ENCODE results near the gene ETV6. TPM values are rescaled to one million over a fixed set of nuclear protein-coding genes. Genes with fewer than 3 reads are reported as not detected.

ETV6 gene
- total RNA-seq, 1 experiment from 2014 or later, result 12.4 TPM

DNA sequence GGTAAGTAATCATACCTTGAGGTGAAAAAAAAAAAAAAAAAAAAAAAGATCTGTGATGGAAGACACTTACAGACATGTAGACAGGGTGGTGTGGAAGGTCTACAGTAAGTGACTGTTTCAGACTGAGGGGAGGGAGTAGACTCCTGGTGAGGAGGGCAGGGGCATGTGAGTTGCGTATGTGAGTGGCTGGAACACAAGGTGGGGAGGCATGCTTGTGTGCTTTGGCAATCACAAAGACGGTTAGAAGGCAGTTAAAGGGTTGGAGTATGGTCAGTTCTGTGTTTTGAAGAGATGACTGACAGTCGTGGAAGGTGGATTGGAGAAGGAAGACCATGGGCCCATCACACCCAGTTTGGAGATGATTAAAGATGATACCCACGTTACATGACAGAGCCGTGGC lies 65.2 kb downstream of the ETV6 start:
- DNase-seq (ENCODE audit: low read depth), result no peak

DNA sequence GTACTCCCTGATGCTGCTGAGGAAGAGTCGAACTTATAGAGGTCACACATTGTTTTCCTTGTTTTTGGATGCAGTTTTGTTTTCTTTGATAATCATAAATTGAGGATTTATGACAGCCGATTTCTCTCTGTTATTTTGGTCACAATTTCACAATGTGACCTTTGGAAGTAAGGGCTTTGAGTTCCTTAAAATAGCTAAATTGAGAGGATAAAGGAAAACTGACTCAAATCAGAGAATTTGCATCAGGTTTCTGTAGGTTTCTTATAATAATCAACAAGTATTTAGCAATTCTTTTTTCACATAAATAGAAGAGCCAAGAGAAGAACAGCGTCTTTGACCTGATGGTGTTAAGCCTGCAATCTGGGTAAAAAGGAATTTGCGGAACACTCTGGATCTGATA lies 66.1 kb downstream of the ETV6 start:
- DNase-seq (ENCODE audit: low read depth), result no peak

DNA sequence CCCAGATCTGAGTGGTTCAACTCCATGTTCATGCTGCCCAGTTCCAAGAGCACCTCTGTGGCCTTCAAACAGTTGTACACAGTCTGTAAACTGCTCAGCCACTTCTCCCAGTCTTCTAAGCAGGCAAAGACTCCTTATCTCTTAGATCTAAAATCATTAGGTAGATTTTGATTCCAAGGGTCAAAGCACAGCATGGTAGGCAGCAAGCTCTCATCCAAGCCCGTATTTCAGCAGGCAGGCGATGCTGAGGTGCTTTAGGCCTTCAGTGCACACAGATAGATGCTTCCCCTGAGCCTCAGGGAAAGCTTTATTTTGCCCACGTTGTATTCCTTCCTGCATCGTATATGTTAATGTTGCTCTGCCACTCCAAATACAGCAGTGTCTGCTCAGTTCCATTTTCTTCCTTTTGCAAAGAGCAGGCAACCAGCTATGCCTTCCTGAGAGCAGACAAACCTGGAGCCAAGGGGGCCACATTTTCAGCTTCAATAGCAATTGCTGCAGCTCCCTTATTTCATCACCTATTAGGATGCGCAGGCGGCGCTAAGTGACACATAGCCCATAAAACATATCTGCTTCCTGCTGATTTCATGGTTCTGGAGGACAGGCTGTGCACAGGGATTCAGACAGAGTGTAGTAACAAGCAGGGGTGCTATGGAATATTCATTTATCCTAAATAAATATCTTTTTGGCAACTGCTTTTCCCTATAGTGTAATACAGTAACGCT lies 67.5 kb downstream of the ETV6 start:
- no peak for DNase-seq (ENCODE audit: low read depth)

DNA sequence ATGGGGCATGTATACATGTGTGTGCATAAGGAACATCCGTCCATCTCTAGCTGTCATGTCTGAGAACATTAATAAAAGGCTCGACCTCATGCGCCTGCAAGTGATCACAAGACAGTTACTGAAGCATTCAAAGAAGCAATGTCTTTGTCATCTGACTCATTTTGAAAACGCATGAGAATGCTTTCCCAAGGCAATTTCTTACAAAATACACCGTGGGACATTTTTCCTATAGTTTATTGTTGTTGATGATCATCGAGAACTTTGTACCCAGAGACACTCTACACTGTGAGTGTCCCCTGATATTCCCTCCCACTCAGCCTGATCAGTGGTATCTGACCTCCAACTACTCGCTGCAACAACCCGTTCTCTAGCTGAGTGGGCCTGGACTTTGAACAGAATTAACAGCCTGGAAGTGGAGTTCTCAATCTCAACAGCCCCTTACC lies 68.1 kb downstream of the ETV6 start:
- no peak for DNase-seq (ENCODE audit: low read depth)

DNA sequence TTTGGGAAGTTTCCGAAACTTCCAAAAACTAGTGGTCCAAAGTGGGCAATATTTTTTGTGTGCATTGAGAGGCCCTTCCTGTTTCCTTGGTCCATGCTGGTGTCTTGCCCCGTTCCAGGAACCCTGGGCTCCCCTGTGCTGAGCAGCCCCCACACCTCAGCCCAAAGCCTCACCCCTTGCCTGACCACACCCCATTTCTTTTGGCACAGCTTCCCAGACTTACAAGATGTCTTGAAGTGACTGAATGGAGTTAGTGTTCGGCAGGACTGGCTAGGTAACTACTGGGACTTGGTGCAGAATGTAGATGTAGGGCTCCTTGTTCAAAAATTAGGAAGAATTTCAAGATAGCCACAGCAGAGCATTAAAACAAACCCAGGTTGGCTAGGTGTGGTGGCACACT lies 68.6 kb downstream of the ETV6 start:
- DNase-seq (ENCODE audit: low read depth), result no peak

DNA sequence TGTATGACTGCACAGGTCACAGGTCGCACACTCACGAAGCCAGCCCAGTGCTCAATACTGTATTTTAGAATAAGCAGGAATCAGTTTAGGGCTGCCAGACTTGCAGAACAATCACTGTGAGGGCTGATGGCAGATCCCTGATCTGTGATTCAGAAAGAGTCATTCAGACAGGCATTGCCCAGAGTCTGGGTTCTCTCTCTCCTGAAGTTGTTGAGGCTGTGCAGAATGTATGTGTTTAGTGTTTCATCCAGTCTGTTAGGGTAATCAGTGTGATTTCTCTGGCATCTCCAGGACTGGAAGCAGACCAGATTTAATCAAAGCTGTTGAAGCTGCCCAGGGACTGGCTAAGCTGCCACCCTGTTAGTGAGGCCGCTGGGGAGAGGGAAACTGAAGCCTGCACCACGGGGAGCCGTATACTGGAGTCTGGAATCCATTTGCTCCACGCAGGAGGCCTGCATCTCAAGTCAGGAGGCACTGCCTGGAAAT lies 69.3 kb downstream of the ETV6 start:
- peak; percentile 77 for DNase-seq (ENCODE audit: low read depth)

DNA sequence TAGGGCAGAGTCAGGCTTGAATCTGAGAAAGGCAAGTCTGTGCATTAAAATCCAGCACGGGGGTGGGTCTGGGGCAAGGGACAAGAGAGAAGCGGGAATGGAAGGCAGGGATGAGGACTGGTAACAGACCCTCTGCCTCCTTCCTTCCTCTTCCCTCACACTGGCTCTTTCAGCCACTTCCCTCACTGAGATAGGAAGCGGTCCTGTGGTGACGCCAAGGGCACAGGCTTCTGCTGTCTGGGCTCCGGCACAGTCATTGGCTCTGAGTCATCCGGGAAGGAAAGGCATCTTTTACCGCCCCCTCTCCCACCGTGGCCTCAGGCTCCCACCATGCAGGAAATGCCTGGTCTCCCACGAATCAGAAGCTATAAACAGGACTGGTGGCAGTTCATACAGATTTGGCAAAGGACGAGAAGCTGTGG lies 70.2 kb downstream of the ETV6 start:
- DNase-seq (ENCODE audit: low read depth), result peak; percentile 98

DNA sequence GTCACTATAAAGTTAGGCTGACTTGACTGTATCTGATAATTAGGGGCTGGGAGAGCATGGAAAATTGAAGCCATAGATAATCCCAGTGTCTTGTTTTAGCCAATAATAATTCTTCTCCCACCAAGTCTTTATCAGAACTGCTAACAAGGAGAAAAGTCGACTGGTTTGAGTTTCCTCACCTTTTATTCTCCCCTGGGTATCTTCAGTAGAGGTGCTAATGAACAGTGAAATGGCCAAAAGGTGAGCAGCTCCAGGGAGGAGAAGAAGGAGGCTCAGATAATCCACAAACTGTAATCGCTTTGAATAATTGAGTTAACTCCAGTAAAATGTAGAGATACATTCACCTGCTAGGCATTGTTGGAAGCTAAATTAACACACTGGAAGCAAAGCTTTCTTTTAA lies 72.6 kb downstream of the ETV6 start:
- no peak for DNase-seq (ENCODE audit: low read depth)

DNA sequence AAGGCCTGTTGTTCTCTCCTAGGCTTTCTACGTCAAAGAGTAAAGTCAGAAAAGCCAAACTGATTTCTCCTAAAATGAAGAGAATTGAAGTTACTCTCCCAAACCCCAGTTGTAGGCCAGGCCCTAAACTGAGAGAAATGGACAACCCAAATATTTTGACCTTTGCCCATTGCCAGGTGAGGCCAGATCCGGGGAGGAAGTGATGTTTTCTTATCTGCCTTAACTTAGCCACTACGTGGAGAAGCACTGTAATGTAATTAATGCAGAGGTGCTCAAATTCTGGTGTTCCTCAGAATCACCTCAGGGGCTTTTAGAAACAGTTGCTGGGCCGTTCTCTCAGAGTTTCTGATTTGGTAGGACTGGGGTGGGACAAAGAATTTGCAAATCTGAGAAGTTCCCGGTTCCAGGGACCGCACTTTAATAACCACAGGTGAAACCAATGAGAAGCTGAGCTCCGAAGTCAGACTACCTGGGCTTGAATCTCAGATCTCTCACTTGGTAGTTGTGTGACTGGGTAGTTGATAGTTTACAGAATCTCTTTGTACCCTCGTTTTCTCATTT lies 73.2 kb downstream of the ETV6 start:
- no peak for DNase-seq (ENCODE audit: low read depth)

DNA sequence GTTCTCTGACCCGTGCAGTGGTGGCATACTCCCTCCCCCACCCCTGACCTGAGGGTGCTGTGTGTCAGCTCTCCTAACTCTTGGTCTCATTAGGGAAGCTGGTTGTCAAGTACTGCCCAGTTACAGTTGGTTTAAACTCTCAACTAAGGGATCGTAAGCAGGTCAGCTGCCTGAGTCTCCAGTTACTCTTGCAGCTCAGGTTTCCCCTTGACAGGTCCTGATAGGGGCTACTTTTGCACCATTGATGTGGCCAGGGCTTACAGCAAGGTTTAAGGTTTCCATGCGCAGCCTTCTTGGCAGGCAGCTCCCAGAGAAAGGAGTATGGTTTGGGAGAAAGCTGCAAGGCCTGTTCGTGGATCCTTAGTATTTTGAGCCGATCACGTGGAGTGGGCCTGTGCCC lies 74.5 kb downstream of the ETV6 start:
- no peak for DNase-seq (ENCODE audit: low read depth)

DNA sequence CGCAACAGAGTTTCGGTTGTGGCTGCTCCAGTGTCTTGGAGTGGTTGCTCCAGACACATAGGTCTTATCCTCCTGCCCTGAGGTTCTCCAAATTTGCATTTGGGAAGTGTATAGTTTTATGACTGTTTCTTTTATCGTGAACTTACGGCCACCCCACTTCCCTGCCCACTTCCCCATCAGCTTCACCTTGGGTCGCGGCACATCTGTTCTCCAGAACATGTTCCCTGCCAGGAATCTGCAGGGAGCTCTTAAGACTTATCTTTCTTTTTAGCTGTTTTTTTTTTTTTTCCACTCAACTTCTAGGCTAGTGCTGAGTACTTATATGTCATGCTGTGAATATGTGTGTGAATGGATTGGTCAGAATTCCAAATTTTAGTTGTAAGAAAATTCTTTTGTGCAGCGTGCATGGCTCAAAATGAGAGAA lies 75.4 kb downstream of the ETV6 start:
- DNase-seq (ENCODE audit: low read depth), result no peak

DNA sequence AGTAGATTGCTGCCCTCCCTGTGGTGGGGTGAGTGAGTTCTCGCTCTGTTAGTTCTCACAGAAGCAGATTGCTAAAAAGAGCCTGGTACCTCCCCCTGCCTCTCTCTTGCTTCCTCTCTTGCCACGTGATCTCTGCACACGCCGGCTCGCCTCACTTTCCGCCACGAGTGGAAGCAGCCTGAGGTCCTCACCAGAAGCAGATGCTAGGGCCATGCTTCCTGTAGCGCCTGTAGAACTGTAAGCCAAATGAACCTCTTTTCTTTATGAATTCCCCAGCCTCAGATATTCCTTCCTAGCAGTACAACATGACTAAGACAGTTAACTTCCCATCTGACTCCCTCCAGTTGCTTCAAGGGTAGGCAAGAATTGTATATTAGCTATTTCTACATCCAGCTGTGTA lies 76.2 kb downstream of the ETV6 start:
- DNase-seq (ENCODE audit: low read depth), result no peak

DNA sequence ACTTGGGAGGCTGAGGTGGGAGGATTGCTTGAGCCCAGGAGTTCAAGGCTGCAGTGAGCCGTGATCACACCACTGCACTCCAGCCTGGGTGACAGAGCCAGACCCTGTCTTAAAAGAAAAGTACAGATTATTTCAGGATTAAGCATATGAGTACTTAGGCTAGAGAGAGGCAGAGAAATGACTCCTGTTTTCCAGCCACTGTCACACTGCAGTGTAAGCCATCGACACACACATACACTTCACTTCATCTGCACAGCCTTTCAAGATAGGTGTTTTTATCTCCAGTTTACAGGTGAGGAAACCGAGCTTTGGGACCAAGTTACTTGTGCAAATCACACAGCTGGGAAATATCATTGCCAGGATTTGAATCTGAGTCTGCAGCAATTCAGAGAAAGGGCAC lies 77.2 kb downstream of the ETV6 start:
- DNase-seq (ENCODE audit: low read depth), result no peak

DNA sequence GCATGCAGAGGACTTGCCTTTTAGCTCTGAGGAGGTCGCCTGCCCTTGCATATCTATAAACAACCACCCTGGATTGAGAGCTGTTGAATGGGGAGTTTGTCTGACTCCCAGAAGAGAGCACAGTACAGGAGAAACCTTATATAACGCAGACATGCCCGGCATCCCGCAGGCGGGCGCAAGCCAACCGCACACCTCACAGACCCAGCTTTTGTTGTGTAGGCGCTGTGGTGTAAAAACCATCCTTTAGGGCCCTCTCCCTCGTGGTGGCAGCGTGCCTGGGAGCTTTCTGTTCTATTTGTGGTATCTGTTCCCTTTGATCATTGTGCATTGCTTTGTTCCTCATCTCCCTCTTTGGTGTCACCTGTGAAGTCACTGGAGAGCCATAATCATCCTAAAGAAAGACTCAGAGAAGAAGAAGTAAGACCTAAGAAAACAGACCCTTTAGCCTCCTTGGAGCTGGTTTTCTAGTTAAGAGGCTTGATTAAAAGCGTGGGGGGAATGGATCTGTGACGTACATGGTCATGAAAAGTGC lies 77.7 kb downstream of the ETV6 start:
- no peak for DNase-seq (ENCODE audit: low read depth)

DNA sequence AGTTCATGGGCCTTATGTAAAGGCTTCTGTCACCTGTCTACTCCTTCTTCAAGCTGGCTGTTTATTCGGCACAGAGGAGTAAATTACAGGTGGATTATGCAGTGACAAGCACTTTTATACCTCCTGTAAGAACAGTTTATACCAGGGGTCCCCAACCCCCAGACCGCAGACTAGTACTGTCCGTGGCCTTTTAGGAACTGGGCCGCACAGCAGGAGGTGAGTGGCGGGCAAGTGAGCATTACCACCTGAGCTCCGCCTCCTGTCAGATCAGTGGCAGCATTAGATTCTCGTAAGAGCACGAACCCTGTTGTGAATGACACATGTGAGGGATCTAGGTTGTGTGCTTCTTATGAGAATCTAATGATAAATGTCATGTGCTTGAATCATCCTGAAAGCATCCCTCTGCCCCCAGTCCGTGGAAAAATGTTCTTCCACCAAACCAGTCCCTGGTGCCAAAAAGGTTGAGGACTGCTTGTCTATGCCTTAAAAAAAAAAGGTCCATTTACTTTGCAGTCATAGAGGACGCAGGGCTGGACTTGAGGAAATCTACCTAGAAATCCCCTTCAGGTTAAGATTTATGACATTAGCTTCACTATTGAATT lies 78.8 kb downstream of the ETV6 start:
- DNase-seq (ENCODE audit: low read depth), result no peak

DNA sequence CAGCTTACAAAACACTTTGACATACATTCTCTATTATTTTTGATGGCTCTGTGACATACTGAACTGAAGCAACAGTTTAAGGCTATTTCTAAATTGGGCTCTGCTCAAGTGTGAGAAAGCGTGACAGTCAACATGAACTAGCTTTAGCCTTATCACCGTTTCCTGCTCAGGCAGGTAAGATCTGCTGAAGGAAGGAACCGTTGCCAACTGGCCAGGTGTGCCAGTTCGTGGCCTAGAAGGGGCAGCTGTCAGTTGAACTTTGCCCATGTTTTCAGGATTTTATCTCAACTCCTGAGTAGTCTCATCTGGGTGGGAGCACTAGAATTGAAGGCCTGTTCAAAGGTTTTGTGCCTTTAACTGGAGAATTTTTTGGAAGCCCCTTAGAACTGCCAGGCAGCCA lies 79.5 kb downstream of the ETV6 start:
- no peak for DNase-seq (ENCODE audit: low read depth)

DNA sequence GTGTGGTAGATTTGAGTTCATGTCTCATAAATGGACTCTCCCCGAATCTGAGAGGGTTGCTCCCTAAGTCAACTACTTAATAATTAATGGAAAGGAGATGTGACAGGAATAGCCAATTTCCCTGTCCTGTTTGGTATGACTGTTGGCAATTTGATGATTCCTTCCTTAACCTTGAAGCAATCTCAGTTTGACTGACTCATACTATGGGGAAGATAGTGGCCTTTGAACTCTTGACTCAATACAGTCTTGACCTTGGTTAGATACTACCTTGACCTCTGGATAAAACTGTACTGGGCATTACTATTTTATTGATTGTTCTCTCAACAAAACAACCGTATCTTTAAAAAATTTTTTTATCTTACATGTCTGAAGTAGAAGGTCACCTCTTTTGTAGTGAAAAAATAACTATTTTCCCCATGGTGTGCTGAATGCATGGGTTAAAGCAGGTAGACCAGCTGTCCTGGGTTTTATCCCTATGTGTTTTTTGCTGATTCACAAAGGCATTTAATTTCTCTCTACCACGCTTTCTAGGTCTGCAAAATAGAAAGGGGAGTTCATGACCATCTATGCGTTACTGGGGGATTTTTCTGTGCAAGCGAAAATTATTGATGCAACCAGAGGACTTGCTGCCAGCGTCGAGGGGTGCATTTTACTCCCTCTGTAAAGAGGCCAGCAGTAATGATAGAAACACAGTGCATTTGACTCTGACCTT lies 80.1 kb downstream of the ETV6 start:
- no peak for DNase-seq (ENCODE audit: low read depth)

DNA sequence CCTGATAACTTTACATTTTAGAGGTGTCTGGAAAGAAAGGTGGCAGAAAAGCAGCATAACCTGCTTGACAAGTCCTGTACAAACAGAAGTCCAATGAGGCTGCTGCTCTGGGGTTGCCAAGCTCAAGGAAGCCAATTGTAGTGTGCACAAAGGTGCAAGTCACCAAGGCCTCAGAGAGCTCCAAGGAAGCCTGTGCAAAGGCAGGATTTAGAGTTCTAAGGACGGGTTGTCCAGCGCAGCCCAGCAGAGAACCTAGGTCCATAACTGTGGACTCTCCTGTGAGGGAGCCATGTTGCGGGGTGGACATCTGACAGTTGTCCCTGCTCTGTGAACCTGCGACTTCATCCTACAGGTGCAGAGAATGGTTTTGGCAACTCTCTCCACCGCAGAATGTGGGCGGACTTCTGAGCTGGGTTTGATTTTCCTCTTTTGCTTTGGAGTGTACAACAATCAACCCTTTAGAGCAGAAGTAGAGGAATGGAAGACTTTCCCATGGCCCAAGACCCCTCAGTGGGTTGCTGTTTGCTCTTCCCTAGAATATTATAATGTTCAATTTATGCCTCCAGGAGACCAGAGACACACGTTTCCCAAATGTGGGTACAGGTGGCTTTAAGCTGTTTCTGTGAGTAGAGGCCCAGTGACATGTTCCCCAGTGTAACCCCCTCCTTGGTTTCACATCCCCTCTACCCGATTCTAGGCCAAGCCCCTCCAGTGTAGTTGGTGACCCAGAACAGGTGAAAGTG lies 81.0 kb downstream of the ETV6 start:
- DNase-seq (ENCODE audit: low read depth), result no peak

DNA sequence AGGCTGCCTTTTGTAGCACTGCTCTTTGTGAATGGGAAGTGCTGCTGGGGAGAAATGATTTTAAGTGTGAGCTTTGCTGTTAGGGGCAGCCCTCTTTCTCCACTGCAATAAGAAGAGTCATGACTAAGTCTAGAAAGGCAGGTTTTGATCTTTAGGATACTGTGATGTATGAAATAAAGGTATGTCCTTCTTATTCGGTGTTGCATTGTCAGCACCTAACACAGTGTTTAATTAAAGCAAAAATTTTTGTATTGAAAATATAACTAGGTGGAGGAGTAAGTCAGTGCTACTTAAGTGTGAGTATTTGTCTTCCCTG lies 81.5 kb downstream of the ETV6 start:
- no peak for DNase-seq (ENCODE audit: low read depth)

DNA sequence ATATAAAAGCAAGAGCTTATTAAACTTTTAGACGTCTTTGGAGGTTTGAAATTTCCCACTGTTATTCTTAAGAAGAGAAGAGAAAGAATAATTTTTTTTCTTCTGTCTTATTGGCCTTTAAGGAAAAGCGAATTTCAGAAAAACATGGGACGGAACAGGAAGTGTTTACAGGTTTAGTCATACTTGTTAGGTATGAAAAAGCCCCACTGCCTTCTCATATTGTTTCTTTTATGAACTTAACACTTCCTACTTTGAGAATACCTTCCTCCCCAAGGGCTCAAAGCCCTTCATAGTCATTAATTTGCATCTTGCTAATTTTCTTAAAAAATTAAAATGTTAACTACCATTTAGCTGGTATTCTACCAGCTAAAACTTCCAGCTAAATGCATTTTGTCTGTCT lies 82.0 kb downstream of the ETV6 start:
- DNase-seq (ENCODE audit: low read depth), result peak; percentile 77

DNA sequence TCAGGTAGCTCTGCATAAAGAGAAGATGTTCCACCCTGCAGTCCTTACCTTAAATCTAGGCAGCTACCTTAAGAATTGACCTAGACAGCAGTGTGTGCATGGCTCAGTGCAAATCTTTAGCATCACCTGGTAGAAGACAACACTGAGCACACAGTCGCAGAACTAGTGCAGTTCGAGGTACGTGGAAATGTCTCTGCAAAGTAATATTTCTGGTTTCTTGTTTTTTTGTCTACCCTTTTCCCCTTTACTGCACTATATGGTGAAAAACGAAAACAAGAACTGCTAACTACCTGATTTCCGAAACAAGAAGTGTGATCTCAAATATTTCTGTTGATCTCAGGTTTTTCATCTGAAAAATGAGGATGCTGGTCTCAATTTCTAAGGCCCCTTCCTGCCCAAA lies 82.5 kb downstream of the ETV6 start:
- no peak for DNase-seq (ENCODE audit: low read depth)
